ENCODE measurements around the gene CHRM2. TPM values are rescaled to one million over a fixed set of nuclear protein-coding genes. Genes with fewer than 3 reads are reported as not detected.

The CHRM2 gene
- total RNA-seq, 1 experiment from 2014 or later, result not detected

DNA sequence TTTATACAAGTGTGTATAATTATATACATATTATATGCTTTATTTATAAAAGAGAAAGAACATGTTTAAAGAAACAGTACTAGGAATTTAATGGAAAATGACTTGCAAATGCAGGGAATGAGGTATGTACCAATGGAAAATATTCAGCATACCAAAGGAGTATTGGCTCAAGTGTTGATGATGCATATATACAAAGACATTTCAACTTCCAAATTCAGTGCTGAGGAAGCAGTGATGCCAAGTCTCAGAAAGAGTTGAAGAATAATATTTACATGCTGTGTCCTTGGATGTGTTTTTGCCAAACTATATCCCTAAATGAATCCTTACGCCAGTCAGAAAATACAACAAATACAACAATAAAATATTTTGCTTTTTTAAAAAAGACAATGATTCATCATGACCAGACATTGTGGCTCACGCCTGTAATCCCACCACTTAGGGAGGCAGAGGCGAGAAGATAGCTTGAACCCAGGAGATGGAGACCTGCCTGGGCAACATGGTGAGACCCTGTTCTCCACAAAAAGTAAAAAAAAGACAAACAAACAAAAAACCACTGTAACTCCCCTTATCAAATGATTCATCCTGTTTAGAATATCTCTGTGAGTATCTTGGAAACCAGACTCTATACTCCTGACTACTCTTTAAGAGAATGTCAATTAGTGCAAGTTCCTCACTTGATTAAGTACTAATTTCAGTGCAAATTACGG lies 157.2 kb downstream of the CHRM2 start:
- H3K36me3 Mint-ChIP-seq (ENCODE audit: insufficient read depth in 1 of 3, low read depth in 3 of 3), result peaks cover 0 to 13% (median 0%) of the 10 kb centered on the region in 3 experiments; a peak in 3 of 7 replicates
- Histone ChIP-seq H4K5ac (ENCODE audit: insufficient read length, low read depth, low read length) (no peak overlapping the region), H3K56ac (ENCODE audit: insufficient read length, low read depth, low read length) (no peak overlapping the region), H3K27me3 (ENCODE audit: insufficient read depth, low read length) (no peaks in the 10 kb centered on the region), H3K9ac (ENCODE audit: extremely low read depth, insufficient read length, low read length) (no peak overlapping the region), H3K27ac (ENCODE audit: insufficient read length, low read depth, low read length) (no peak overlapping the region), H3K23me2 (ENCODE audit: insufficient read length, low read depth, low read length, poor library complexity, severe bottlenecking) (no peaks in the 10 kb centered on the region), H2BK120ac (ENCODE audit: low read depth, low read length, poor library complexity, severe bottlenecking) (no peak overlapping the region), H4K8ac (replicated peaks; ENCODE audit: insufficient read length, low read depth, low read length) (no peak overlapping the region), H2BK20ac (ENCODE audit: low read depth, low read length, poor library complexity, severe bottlenecking) (no peak overlapping the region), H3K9me3 (ENCODE audit: control insufficient read depth, low read depth, low read length) (no peaks in the 10 kb centered on the region), H3T11ph (ENCODE audit: low read length) (no peak overlapping the region), H3K4me1 (ENCODE audit: insufficient read depth, low read length) (no peaks in the 10 kb centered on the region), H3K4me2 (ENCODE audit: insufficient read depth, insufficient read length, low read length) (no peak overlapping the region), H3K14ac (ENCODE audit: insufficient read depth, low read length) (no peak overlapping the region), H2BK5ac (ENCODE audit: insufficient read length, low read length) (no peak overlapping the region), H2BK12ac (ENCODE audit: insufficient read length, low read depth, low read length) (no peak overlapping the region), H4K20me1 (ENCODE audit: control insufficient read depth, insufficient read depth, insufficient read length) (no peaks in the 10 kb centered on the region), H2AK5ac (ENCODE audit: insufficient read length, low read length) (no peak overlapping the region), H2AFZ (ENCODE audit: low read length) (no peak overlapping the region), H3K18ac (ENCODE audit: insufficient read length, low read depth, low read length) (no peak overlapping the region), H3K4ac (ENCODE audit: low read depth, low read length) (no peak overlapping the region), H3K79me1 (ENCODE audit: insufficient read depth, low read depth, low read length, poor library complexity, severe bottlenecking) (no peaks in the 10 kb centered on the region), H2BK15ac (ENCODE audit: low read depth, low read length) (no peak overlapping the region), H4K91ac (ENCODE audit: insufficient read length, low read depth, low read length) (no peak overlapping the region), H3K23ac (ENCODE audit: insufficient read length, low read depth, low read length) (no peak overlapping the region), H3K79me2 (ENCODE audit: insufficient read depth, low read length) (no peaks in the 10 kb centered on the region)
- H3K4me3 Mint-ChIP-seq, result no peak overlapping the region
- no peak overlapping the region for H3K27ac Mint-ChIP-seq
- TF ChIP-seq, protein P1, sequence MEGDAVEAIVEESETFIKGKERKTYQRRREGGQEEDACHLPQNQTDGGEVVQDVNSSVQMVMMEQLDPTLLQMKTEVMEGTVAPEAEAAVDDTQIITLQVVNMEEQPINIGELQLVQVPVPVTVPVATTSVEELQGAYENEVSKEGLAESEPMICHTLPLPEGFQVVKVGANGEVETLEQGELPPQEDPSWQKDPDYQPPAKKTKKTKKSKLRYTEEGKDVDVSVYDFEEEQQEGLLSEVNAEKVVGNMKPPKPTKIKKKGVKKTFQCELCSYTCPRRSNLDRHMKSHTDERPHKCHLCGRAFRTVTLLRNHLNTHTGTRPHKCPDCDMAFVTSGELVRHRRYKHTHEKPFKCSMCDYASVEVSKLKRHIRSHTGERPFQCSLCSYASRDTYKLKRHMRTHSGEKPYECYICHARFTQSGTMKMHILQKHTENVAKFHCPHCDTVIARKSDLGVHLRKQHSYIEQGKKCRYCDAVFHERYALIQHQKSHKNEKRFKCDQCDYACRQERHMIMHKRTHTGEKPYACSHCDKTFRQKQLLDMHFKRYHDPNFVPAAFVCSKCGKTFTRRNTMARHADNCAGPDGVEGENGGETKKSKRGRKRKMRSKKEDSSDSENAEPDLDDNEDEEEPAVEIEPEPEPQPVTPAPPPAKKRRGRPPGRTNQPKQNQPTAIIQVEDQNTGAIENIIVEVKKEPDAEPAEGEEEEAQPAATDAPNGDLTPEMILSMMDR (conservative IDR thresholded peaks at IDR 0.05), result no peak
- WGBS (ENCODE audit: extremely low coverage, insufficient read length, low lambda C conversion rate), result no CpG with 5 or more reads among the region's 4 CpGs
- H3K9me3 Mint-ChIP-seq, result peaks cover 0 to 6% of the 10 kb centered on the region in 2 experiments; a peak in 1 of 5 replicates
- no peaks in the 10 kb centered on the region for H3K27me3 Mint-ChIP-seq (ENCODE audit: low read depth)
- no peaks in the 10 kb centered on the region for H3K4me1 Mint-ChIP-seq
- DNase-seq, result no peak
